CD4-positive, alpha-beta T cell (primary cell): ENCODE results near the gene KCNQ1. TPM values are rescaled to one million over a fixed set of nuclear protein-coding genes. Genes with fewer than 3 reads are reported as not detected.

Experiments used
- ATAC-seq: fragments of 200-7000 bp; cut with Tn5 transposase; one replicate; pipeline ENCODE4 v1.10.0; 2022; ENCODE audit warnings: mild to moderate bottlenecking; ENCODE audit not compliant: poor library complexity
- CTCF ChIA-PET: fragments of 350-600 bp; sonication (Branson Sonifier 250); formaldehyde crosslinking; loops from one replicate; lab custom pipeline; 2021; ENCODE audit warnings: antibody characterized with exemption, inconsistent platforms; lab: Charles Lee
- POLR2A ChIA-PET: fragments of 350-600 bp; sonication (Branson Sonifier 250); formaldehyde crosslinking; loops from one replicate; lab custom pipeline; 2021; ENCODE audit warnings: antibody characterized with exemption, inconsistent platforms; lab: Charles Lee
- DNase-seq, 14 experiments: peaks; one replicate each; pipeline ENCODE4 v3.0.0-alpha.2; 2013 to 2020; ENCODE audit warnings: mixed read lengths in 2 of 14
- H3K27ac ChIP-seq, 2 donors: one replicate each; pipeline versions ENCODE4 v1.5.1 to v1.7.0; 2013; ENCODE audit warnings: low read length in 2 of 2, low read depth in 1 of 2, mild to moderate bottlenecking in 1 of 2
- H3K27me3 ChIP-seq, 2 experiments: 1 replicate in 1 of 2; 2 replicates in 1 of 2; pipeline versions ENCODE4 v1.6.1 to v1.7.0; 2013; ENCODE audit warnings: low read length in 2 of 2, control low read depth in 1 of 2, mild to moderate bottlenecking in 1 of 2, moderate library complexity in 1 of 2; ENCODE audit not compliant: insufficient read depth in 2 of 2, control insufficient read depth in 1 of 2
- H3K36me3 ChIP-seq: one replicate; pipeline ENCODE4 v1.6.1; 2013; ENCODE audit warnings: low read length, control low read depth; ENCODE audit not compliant: insufficient read depth
- H3K4me1 ChIP-seq: one replicate; pipeline ENCODE4 v1.6.1; 2013; ENCODE audit warnings: low read length, control low read depth; ENCODE audit not compliant: insufficient read depth
- H3K4me3 ChIP-seq: one replicate; pipeline ENCODE4 v1.5.1; 2013; ENCODE audit warnings: mild to moderate bottlenecking, low read length, moderate library complexity
- H3K9me3 ChIP-seq, 2 experiments: 1 replicate in 1 of 2; 2 replicates in 1 of 2; pipeline versions ENCODE4 v1.6.1 to v1.7.0; 2013; ENCODE audit warnings: low read length in 2 of 2, mild to moderate bottlenecking in 2 of 2, control low read depth in 1 of 2, moderate library complexity in 1 of 2; ENCODE audit not compliant: control insufficient read depth in 1 of 2, insufficient read depth in 1 of 2
- H3K27ac Mint-ChIP-seq: one replicate; pipeline ENCODE4 v1.8.0; 2020; ENCODE audit warnings: mixed read lengths
- H3K27me3 Mint-ChIP-seq: one replicate; pipeline ENCODE4 v1.8.0; 2021; ENCODE audit warnings: mixed read lengths
- H3K36me3 Mint-ChIP-seq: one replicate; pipeline ENCODE4 v1.8.0; 2021; ENCODE audit warnings: low read depth, mixed read lengths
- H3K4me1 Mint-ChIP-seq: one replicate; pipeline ENCODE4 v1.8.0; 2021; ENCODE audit warnings: low read depth, mixed read lengths
- H3K4me3 Mint-ChIP-seq: one replicate; pipeline ENCODE4 v1.8.0; 2020; ENCODE audit warnings: mild to moderate bottlenecking, mixed read lengths
- H3K9me3 Mint-ChIP-seq: one replicate; pipeline ENCODE4 v1.8.0; 2020; ENCODE audit warnings: mixed read lengths
- intact Hi-C, 2 experiments: fragments of 100-400 bp; cut with DNase I in 1 of 2; cut with micrococcal nuclease in 1 of 2; formaldehyde crosslinking; loops; one replicate each; pipeline versions ENCODE4 v1.15.1 to v1.9.0; 2023 to 2025; cut with DNase I, micrococcal nuclease
- total RNA-seq, 174 experiments: library from RNA in 2 of 174; stranded (reverse) in 2 of 174; gene quantifications; one replicate each; pipeline ENCODE4 v1.2.3 and lab custom pipeline; 2021 to 2026
- TF ChIP-seq, protein P1 (sequence below): fragments of 200-600 bp; IDR thresholded peaks from one replicate; pipeline ENCODE4 v1.8.0; 2022; ENCODE audit warnings: antibody characterized with exemption, mild to moderate bottlenecking

KCNQ1 gene
- total RNA-seq, 2 experiments from 2014 or later: 31.3 to 33.1 TPM

DNA sequence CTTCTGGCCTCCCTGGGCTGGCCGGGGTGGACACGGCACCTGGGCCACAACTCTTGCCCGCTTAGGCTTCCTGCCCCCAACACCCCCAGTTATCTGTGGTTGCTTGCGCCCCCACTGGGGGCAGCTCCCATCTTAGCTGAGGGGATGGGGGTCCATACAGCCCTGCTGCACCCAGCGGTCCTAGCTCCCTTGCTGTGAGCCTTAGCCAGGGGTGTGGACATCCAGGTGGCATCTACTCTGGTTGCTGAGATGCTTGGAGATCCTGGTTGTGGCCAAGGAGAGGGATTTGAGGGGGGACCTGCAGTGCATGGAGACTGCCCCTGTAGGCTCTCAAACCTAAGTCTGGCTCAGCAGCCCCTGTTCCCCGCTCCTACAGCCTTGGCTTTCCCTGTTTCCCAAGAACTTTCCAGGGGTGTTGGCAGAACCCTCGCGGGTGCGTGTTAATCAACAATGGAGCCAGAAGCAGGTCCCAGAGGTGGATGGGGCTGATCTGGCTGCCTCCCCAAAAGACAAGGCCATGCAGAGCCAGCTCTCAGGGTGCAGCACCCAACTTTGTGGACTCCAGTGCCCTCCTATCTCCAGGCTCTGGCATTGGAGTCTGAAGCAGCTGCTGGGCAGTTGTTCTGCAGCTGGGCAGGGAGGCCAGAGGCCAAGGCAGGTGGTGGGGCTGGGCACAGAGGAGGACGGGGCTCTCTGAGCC is 3.3 kb downstream of the KCNQ1 start:
- Mint-ChIP-seq H3K36me3 (peaks cover 3% of the 10 kb centered on the region), H3K4me3 (peak overlapping the region; percentile 96), H3K4me1 (peaks cover 35% of the 10 kb centered on the region), H3K27ac (peak overlapping the region; percentile 86), H3K9me3 (no peaks in the 10 kb centered on the region), H3K27me3 (no peaks in the 10 kb centered on the region)
- Histone ChIP-seq H3K9me3 (no peaks in the 10 kb centered on the region), H3K4me3 (peak overlapping the region; percentile 75), H3K27ac (no peak overlapping the region), H3K36me3 (peaks cover 8% of the 10 kb centered on the region), H3K4me1 (peaks cover 59% of the 10 kb centered on the region), H3K27me3 (no peaks in the 10 kb centered on the region)
- DNase-seq (no peak), ATAC-seq (no peak)
- CTCF ChIA-PET: interaction anchor here (1.5 kb wide), 1 partner anchor 27 kb away, joined by 3 read pairs; no protein-coding TSS in a partner anchor
- intact Hi-C loops: loop anchor here (2.0 to 10.0 kb wide), 4 partner anchors 19 to 607 kb away; partner anchors contain the start of gene CARS1 (in 1 of the 2)
- POLR2A ChIA-PET: interaction anchor here (1.0 to 5.3 kb wide), 2 partner anchors 11 to 18 kb away, joined by 3 to 36 read pairs; no protein-coding TSS in a partner anchor
- TF ChIP-seq, protein P1, sequence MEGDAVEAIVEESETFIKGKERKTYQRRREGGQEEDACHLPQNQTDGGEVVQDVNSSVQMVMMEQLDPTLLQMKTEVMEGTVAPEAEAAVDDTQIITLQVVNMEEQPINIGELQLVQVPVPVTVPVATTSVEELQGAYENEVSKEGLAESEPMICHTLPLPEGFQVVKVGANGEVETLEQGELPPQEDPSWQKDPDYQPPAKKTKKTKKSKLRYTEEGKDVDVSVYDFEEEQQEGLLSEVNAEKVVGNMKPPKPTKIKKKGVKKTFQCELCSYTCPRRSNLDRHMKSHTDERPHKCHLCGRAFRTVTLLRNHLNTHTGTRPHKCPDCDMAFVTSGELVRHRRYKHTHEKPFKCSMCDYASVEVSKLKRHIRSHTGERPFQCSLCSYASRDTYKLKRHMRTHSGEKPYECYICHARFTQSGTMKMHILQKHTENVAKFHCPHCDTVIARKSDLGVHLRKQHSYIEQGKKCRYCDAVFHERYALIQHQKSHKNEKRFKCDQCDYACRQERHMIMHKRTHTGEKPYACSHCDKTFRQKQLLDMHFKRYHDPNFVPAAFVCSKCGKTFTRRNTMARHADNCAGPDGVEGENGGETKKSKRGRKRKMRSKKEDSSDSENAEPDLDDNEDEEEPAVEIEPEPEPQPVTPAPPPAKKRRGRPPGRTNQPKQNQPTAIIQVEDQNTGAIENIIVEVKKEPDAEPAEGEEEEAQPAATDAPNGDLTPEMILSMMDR: no peak

- Histone ChIP-seq H3K27ac (no peak overlapping the region), H3K4me3 (no peak overlapping the region), H3K27me3 (no peaks in the 10 kb centered on the region), H3K4me1 (peaks cover 51% of the 10 kb centered on the region), H3K9me3 (no peaks in the 10 kb centered on the region), H3K36me3 (peaks cover 8% of the 10 kb centered on the region)
- DNase-seq: no peak
- TF ChIP-seq, protein P1: no peak
- Mint-ChIP-seq H3K4me3 (peak overlapping the region; percentile 73), H3K9me3 (no peaks in the 10 kb centered on the region), H3K27me3 (no peaks in the 10 kb centered on the region), H3K4me1 (peaks cover 28% of the 10 kb centered on the region), H3K27ac (peak overlapping the region; percentile 27), H3K36me3 (peaks cover 3% of the 10 kb centered on the region)
- intact Hi-C loops: loop anchor here (5.0 to 10.0 kb wide), 3 partner anchors 33 to 606 kb away; partner anchors contain the start of gene CARS1 (in 1 of the 2)
- ChIA-PET POLR2A (no interaction called here), CTCF (no interaction called here)
- no peak for ATAC-seq
Measured at GRCh38 chr11:2448661-2449547, 4.1 kb downstream of the KCNQ1 start.

DNA sequence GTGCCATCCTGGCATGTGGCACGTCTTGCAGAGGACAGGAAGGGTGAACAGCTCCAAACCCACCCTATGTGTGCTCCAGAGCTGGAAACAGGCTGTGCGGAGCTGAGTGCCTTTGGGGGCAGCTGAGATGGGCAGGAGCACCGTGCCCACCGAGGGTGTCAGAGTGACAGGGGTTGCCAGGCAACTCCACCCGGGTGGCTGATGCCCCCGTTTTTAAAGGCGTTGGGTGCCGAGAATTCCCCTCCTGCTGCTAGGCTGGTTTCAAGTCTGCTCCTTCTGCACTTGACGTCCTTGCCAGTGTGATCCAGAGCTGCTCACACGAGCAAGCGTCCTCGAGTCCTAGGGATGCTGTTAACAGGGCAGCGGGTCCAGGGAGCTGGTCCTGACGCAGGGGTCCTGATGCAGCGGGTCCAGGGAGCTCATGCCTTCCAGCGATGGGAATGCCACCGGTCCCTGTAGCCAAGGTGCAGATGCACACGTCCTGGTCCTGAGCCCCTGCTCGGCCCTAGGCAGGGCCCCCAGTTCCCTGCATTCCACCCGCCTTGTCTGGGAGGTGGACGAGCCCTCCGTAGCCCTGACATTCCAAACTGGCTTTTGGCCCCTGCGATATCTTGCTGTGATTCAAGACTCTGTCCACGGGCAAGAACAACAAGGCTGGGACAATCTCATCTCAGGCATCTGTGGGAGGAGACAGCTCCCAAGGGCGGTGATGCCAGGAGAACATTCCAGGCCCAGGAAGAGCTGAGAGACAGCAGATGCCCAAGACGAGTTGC is 4.9 kb downstream of the KCNQ1 start:
- Histone ChIP-seq H3K4me3 (no peak overlapping the region), H3K9me3 (no peaks in the 10 kb centered on the region), H3K36me3 (peaks cover 8% of the 10 kb centered on the region), H3K27me3 (no peaks in the 10 kb centered on the region), H3K4me1 (peaks cover 46% of the 10 kb centered on the region), H3K27ac (no peak overlapping the region)
- ChIA-PET CTCF (no interaction called here), POLR2A (no interaction called here)
- peaks cover 28% of the 10 kb centered on the region for H3K4me1 Mint-ChIP-seq
- H3K27ac Mint-ChIP-seq: peak overlapping the region; percentile 27
- TF ChIP-seq, protein P1: no peak
- DNase-seq: no peak
- H3K4me3 Mint-ChIP-seq: no peak overlapping the region
- no peaks in the 10 kb centered on the region for H3K9me3 Mint-ChIP-seq
- no peaks in the 10 kb centered on the region for H3K27me3 Mint-ChIP-seq
- peaks cover 3% of the 10 kb centered on the region for H3K36me3 Mint-ChIP-seq
- ATAC-seq: no peak
- intact Hi-C loops: loop anchor here (5.0 to 10.0 kb wide), 3 partner anchors 33 to 605 kb away; partner anchors contain the start of gene CARS1 (in 1 of the 2)
